ENCODE data around the gene ARHGEF17. TPM values are rescaled to one million over a fixed set of nuclear protein-coding genes. Genes with fewer than 3 reads are reported as not detected.

The ARHGEF17 gene
- total RNA-seq, 1 donor from 2014 or later, result 56.5 TPM

GRCh38 chr11:73299751-73300150, 8.3 kb upstream of the ARHGEF17 start:
- Histone ChIP-seq H3K9me3 (no peaks in the 10 kb centered on the region), H3K36me3 (no peaks in the 10 kb centered on the region), H3K4me3 (no peak overlapping the region), H3K27ac (no peak overlapping the region), H3K4me1 (no peaks in the 10 kb centered on the region), H3K27me3 (ENCODE audit: low read depth) (no peaks in the 10 kb centered on the region)
- intact Hi-C loops (cut with DNase I), result no loop called here
- DNase-seq (no peak), ATAC-seq (no peak)
- TF ChIP-seq CTCF (IDR thresholded peaks at IDR 0.05), result no peak

GRCh38 chr11:73306069-73306841, 1.8 kb upstream of the ARHGEF17 start:
- DNase-seq, result no peak
- TF ChIP-seq CTCF (IDR thresholded peaks at IDR 0.05), result no peak
- H3K27me3 ChIP-seq (ENCODE audit: low read depth), result no peaks in the 10 kb centered on the region
- no peak for ATAC-seq
- no peak overlapping the region for H3K27ac ChIP-seq
- intact Hi-C loops (cut with DNase I), result no loop called here
- H3K4me1 ChIP-seq, result peaks cover 24% of the 10 kb centered on the region
- H3K9me3 ChIP-seq, result no peaks in the 10 kb centered on the region
- H3K36me3 ChIP-seq, result no peaks in the 10 kb centered on the region
- H3K4me3 ChIP-seq, result no peak overlapping the region

- Histone ChIP-seq H3K27ac (peak overlapping the region; percentile 66), H3K4me3 (peak overlapping the region; percentile 78), H3K27me3 (ENCODE audit: low read depth) (no peaks in the 10 kb centered on the region), H3K36me3 (no peaks in the 10 kb centered on the region), H3K4me1 (peaks cover 31% of the 10 kb centered on the region), H3K9me3 (no peaks in the 10 kb centered on the region)
- DNase-seq (no peak), ATAC-seq (no peak)
- no peak for TF ChIP-seq CTCF (IDR thresholded peaks at IDR 0.05)
- intact Hi-C loops (cut with DNase I), result no loop called here
Measured at GRCh38 chr11:73306977-73307322, 1.1 kb upstream of the ARHGEF17 start.

- Histone ChIP-seq H3K27me3 (ENCODE audit: low read depth) (no peaks in the 10 kb centered on the region), H3K27ac (peak overlapping the region; percentile 98), H3K36me3 (no peaks in the 10 kb centered on the region), H3K9me3 (no peaks in the 10 kb centered on the region), H3K4me3 (peak overlapping the region; percentile 78), H3K4me1 (peaks cover 31% of the 10 kb centered on the region)
- ATAC-seq (peak; percentile 78 to 84), DNase-seq (peak; percentile 98)
- intact Hi-C loops (cut with DNase I), result no loop called here
- peak; percentile 74 for TF ChIP-seq CTCF (IDR thresholded peaks at IDR 0.05)
Measured at GRCh38 chr11:73307323-73308002, 613 bp upstream of the ARHGEF17 start.

- Histone ChIP-seq H3K27me3 (ENCODE audit: low read depth) (no peaks in the 10 kb centered on the region), H3K9me3 (no peaks in the 10 kb centered on the region), H3K36me3 (no peaks in the 10 kb centered on the region), H3K27ac (peak overlapping the region; percentile 98), H3K4me1 (peaks cover 47% of the 10 kb centered on the region), H3K4me3 (peak overlapping the region; percentile 78)
- DNase-seq (peak; percentile 94), ATAC-seq (peak; percentile 82)
- TF ChIP-seq CTCF (IDR thresholded peaks at IDR 0.05), result no peak
- intact Hi-C loops (cut with DNase I), result no loop called here
Measured at GRCh38 chr11:73308961-73309919, 1.2 kb downstream of the ARHGEF17 start.
